ENCODE results near the gene CEP41. TPM values are rescaled to one million over a fixed set of nuclear protein-coding genes. Genes with fewer than 3 reads are reported as not detected.
A peak's percentile ranks its signal among the peaks of the same experiment; 100 is the strongest.

Gene CEP41
- total and polyA plus RNA-seq, 2 donors (not counting 3 experiments of a cell fraction or from before 2014, with no cell fraction given) = 19.5 to 26.8 TPM

- Histone ChIP-seq H3K79me2 (ENCODE audit: control insufficient read depth, insufficient read depth, low read length) (no peaks in the 10 kb centered on the region), H3K27me3 (ENCODE audit: control insufficient read depth in 2 of 2, insufficient read depth in 2 of 2, low read length in 2 of 2) (peaks cover 0 to 3% of the 10 kb centered on the region in 2 experiments), H3K36me3 (ENCODE audit: control insufficient read depth in 2 of 2, extremely low read depth in 1 of 2, insufficient read depth in 2 of 2, low read length in 2 of 2) (no peaks in the 10 kb centered on the region), H3K4me1 (ENCODE audit: control insufficient read depth, extremely low read depth, insufficient read depth, low read length) (no peaks in the 10 kb centered on the region), H4K20me1 (replicated peaks; ENCODE audit: control insufficient read depth, extremely low read depth, insufficient read depth, low read length) (no peaks in the 10 kb centered on the region), H3K4me2 (ENCODE audit: insufficient read depth, low read length) (no peak overlapping the region), H3K27ac (ENCODE audit: insufficient read depth, low read depth, low read length) (no peak overlapping the region), H3K4me3 (replicated peaks in 1 of 3; ENCODE audit: insufficient read depth in 1 of 3, low read depth in 1 of 3, low read length in 3 of 3) (no peak overlapping the region), H3K9ac (replicated peaks; ENCODE audit: extremely low read depth, insufficient read depth, low read length) (no peak overlapping the region), H2AFZ (ENCODE audit: low read depth, low read length) (no peak overlapping the region), H3K9me3 (replicated peaks; ENCODE audit: control insufficient read depth, insufficient read depth, low read length) (no peaks in the 10 kb centered on the region), H3K9me1 (replicated peaks; ENCODE audit: control insufficient read depth, extremely low read depth, insufficient read depth, low read length) (no peaks in the 10 kb centered on the region)
- DNase-seq (ENCODE audit: low read depth, low spot score) = peak; percentile 85
- BruUV-seq (replicated peaks) = no TSS peak
- no peak for TF ChIP-seq POLR2AphosphoS5 (IDR thresholded peaks at IDR 0.05; ENCODE audit: insufficient read depth, low read depth, low read length)
- no peak for TF ChIP-seq POLR2A (IDR thresholded peaks at IDR 0.05; ENCODE audit: low read depth, low read length)
- TF ChIP-seq JUN (IDR thresholded peaks at IDR 0.05; ENCODE audit: borderline replicate concordance, insufficient read depth, insufficient read length, low read depth) = no peak
- TF ChIP-seq FOS (IDR thresholded peaks at IDR 0.05; ENCODE audit: borderline replicate concordance, insufficient read depth, low read length) = no peak
- TF ChIP-seq, protein P1, sequence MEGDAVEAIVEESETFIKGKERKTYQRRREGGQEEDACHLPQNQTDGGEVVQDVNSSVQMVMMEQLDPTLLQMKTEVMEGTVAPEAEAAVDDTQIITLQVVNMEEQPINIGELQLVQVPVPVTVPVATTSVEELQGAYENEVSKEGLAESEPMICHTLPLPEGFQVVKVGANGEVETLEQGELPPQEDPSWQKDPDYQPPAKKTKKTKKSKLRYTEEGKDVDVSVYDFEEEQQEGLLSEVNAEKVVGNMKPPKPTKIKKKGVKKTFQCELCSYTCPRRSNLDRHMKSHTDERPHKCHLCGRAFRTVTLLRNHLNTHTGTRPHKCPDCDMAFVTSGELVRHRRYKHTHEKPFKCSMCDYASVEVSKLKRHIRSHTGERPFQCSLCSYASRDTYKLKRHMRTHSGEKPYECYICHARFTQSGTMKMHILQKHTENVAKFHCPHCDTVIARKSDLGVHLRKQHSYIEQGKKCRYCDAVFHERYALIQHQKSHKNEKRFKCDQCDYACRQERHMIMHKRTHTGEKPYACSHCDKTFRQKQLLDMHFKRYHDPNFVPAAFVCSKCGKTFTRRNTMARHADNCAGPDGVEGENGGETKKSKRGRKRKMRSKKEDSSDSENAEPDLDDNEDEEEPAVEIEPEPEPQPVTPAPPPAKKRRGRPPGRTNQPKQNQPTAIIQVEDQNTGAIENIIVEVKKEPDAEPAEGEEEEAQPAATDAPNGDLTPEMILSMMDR (IDR thresholded peaks at IDR 0.05; ENCODE audit: extremely low read depth in 1 of 2, insufficient read depth in 1 of 2, low read depth in 1 of 2, low read length in 2 of 2) = no peak
- TF ChIP-seq EZH2 (IDR thresholded peaks at IDR 0.05; ENCODE audit: borderline replicate concordance, low read depth, low read length, severe bottlenecking) = no peak
- TF ChIP-seq MYC (IDR thresholded peaks at IDR 0.05; ENCODE audit: low read depth, low read length) = no peak
- TF ChIP-seq GATA2 (IDR thresholded peaks at IDR 0.05; ENCODE audit: insufficient read depth, insufficient read length, low read depth, low read length) = no peak
- TF ChIP-seq, protein P2, sequence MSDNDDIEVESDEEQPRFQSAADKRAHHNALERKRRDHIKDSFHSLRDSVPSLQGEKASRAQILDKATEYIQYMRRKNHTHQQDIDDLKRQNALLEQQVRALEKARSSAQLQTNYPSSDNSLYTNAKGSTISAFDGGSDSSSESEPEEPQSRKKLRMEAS (IDR thresholded peaks at IDR 0.05; ENCODE audit: insufficient read depth, insufficient read length) = no peak
- POLR2A ChIA-PET = no interaction called here
- no peak for FAIRE-seq
- dilution Hi-C loops (cut with MboI; ENCODE audit: extremely low pct_ligation_motif_present, low sequenced_read_pairs) = no loop called here
- intact Hi-C loops (cut with micrococcal nuclease) = no loop called here
- CTCF ChIA-PET = no interaction called here
These were observed 23.0 kb upstream of the CEP41 start for GRCh38 chr7:130463553-130464434.

Measured in endothelial cell of umbilical vein (primary cell).